HG03378 (cell line): ENCODE measurements around the gene ZNF775.

ENCODE experiments used
- ATAC-seq: cut with Tn5 transposase; IDR thresholded peaks from one replicate; pipeline ENCODE4 v1.9.1; 2021; ENCODE audit warnings: mild to moderate bottlenecking, moderate library complexity; ENCODE audit not compliant: unreplicated experiment

Gene ZNF775

GRCh38 chr7:150345012-150345411 lies 34.1 kb upstream of the ZNF775 start:
- ATAC-seq, result no peak

GRCh38 chr7:150346922-150347321 lies 32.2 kb upstream of the ZNF775 start:
- ATAC-seq, result no peak

- ATAC-seq, result no peak
Measured at GRCh38 chr7:150351587-150352194, 27.4 kb upstream of the ZNF775 start.

GRCh38 chr7:150355666-150356059 lies 23.5 kb upstream of the ZNF775 start:
- ATAC-seq, result no peak

GRCh38 chr7:150356265-150356897 lies 22.7 kb upstream of the ZNF775 start:
- ATAC-seq, result peak; percentile 43

- ATAC-seq, result peak; percentile 47
Measured at GRCh38 chr7:150357270-150357669, 21.9 kb upstream of the ZNF775 start.

- ATAC-seq, result peak; percentile 16
Measured at GRCh38 chr7:150357771-150358427, 21.2 kb upstream of the ZNF775 start.

GRCh38 chr7:150358433-150358832 lies 20.7 kb upstream of the ZNF775 start:
- no peak for ATAC-seq

- no peak for ATAC-seq
Measured at GRCh38 chr7:150358988-150359621, 20.0 kb upstream of the ZNF775 start.

- ATAC-seq, result no peak
Measured at GRCh38 chr7:150359622-150360362, 19.3 kb upstream of the ZNF775 start.

- ATAC-seq, result no peak
Measured at GRCh38 chr7:150360363-150361058, 18.6 kb upstream of the ZNF775 start.

- ATAC-seq, result no peak
Measured at GRCh38 chr7:150361402-150361801, 17.7 kb upstream of the ZNF775 start.

GRCh38 chr7:150361807-150362621 lies 17.1 kb upstream of the ZNF775 start:
- ATAC-seq, result no peak

- ATAC-seq, result no peak
Measured at GRCh38 chr7:150363370-150363769, 15.8 kb upstream of the ZNF775 start.

GRCh38 chr7:150363872-150364271 lies 15.3 kb upstream of the ZNF775 start:
- no peak for ATAC-seq

GRCh38 chr7:150365194-150365593 lies 13.9 kb upstream of the ZNF775 start:
- no peak for ATAC-seq

GRCh38 chr7:150365673-150366398 lies 13.3 kb upstream of the ZNF775 start:
- ATAC-seq, result no peak

GRCh38 chr7:150367677-150368095 lies 11.4 kb upstream of the ZNF775 start:
- no peak for ATAC-seq
